ENCODE results near the gene USP46. TPM values are rescaled to one million over a fixed set of nuclear protein-coding genes. Genes with fewer than 3 reads are reported as not detected.

USP46 gene
- total RNA-seq, 4 donors from 2014 or later = 7.4 to 19.8 (median 9.4) TPM

GRCh38 chr4:52628543-52628942, 30.6 kb downstream of the USP46 start:
- Histone ChIP-seq H3K4me3 (no peak overlapping the region), H3K36me3 (peaks cover 0 to 7% (median 0%) of the 10 kb centered on the region in 3 donors), H3K27me3 (no peaks in the 10 kb centered on the region), H3K27ac (no peak overlapping the region), H3K9me3 (no peaks in the 10 kb centered on the region), H3K4me1 (no peaks in the 10 kb centered on the region)
- TF ChIP-seq CTCF (IDR thresholded peaks at IDR 0.05) = no peak
- TF ChIP-seq POLR2A (IDR thresholded peaks at IDR 0.05) = no peak
- DNase-seq = no peak

GRCh38 chr4:52627876-52628275, 31.2 kb downstream of the USP46 start:
- no peak overlapping the region for H3K4me3 ChIP-seq
- DNase-seq = no peak
- no peak for TF ChIP-seq POLR2A (IDR thresholded peaks at IDR 0.05)
- H3K27ac ChIP-seq = no peak overlapping the region
- H3K27me3 ChIP-seq = no peaks in the 10 kb centered on the region
- peaks cover 0 to 7% (median 0%) of the 10 kb centered on the region in 3 donors for H3K36me3 ChIP-seq
- H3K9me3 ChIP-seq = no peaks in the 10 kb centered on the region
- H3K4me1 ChIP-seq = no peaks in the 10 kb centered on the region

GRCh38 chr4:52625216-52625615, 33.9 kb downstream of the USP46 start:
- peaks cover 0 to 7% (median 0%) of the 10 kb centered on the region in 3 donors for H3K36me3 ChIP-seq
- no peaks in the 10 kb centered on the region for H3K4me1 ChIP-seq
- no peak overlapping the region for H3K4me3 ChIP-seq
- no peak overlapping the region for H3K27ac ChIP-seq
- TF ChIP-seq POLR2A (IDR thresholded peaks at IDR 0.05) (no peak), CTCF (IDR thresholded peaks at IDR 0.05) (no peak)
- H3K9me3 ChIP-seq = no peaks in the 10 kb centered on the region
- no peak for DNase-seq
- no peaks in the 10 kb centered on the region for H3K27me3 ChIP-seq

- Histone ChIP-seq H3K9me3 (no peaks in the 10 kb centered on the region), H3K27me3 (no peaks in the 10 kb centered on the region), H3K36me3 (peaks cover 0 to 7% (median 0%) of the 10 kb centered on the region in 3 donors), H3K4me3 (no peak overlapping the region), H3K4me1 (no peaks in the 10 kb centered on the region), H3K27ac (no peak overlapping the region)
- no peak for DNase-seq
- no peak for TF ChIP-seq CTCF (IDR thresholded peaks at IDR 0.05)
- no peak for TF ChIP-seq POLR2A (IDR thresholded peaks at IDR 0.05)
Measured at GRCh38 chr4:52622564-52622963, 36.5 kb downstream of the USP46 start.

- H3K36me3 ChIP-seq = peaks cover 0 to 7% (median 0%) of the 10 kb centered on the region in 3 donors
- H3K27me3 ChIP-seq = no peaks in the 10 kb centered on the region
- H3K27ac ChIP-seq = no peak overlapping the region
- H3K9me3 ChIP-seq = no peaks in the 10 kb centered on the region
- TF ChIP-seq CTCF (IDR thresholded peaks at IDR 0.05) (no peak), POLR2A (IDR thresholded peaks at IDR 0.05) (no peak)
- no peaks in the 10 kb centered on the region for H3K4me1 ChIP-seq
- no peak for DNase-seq
- H3K4me3 ChIP-seq = no peak overlapping the region
Measured at GRCh38 chr4:52621567-52621966, 37.5 kb downstream of the USP46 start.

- no peak for DNase-seq
- H3K36me3 ChIP-seq = no peaks in the 10 kb centered on the region
- no peaks in the 10 kb centered on the region for H3K4me1 ChIP-seq
- H3K4me3 ChIP-seq = no peak overlapping the region
- H3K27me3 ChIP-seq = no peaks in the 10 kb centered on the region
- TF ChIP-seq POLR2A (IDR thresholded peaks at IDR 0.05) (no peak), CTCF (IDR thresholded peaks at IDR 0.05) (no peak)
- no peaks in the 10 kb centered on the region for H3K9me3 ChIP-seq
- no peak overlapping the region for H3K27ac ChIP-seq
Measured at GRCh38 chr4:52619591-52619931, 39.5 kb downstream of the USP46 start.

Measured in Peyer's patch (tissue), 4 donors.